Astrocyte (in vitro differentiated cells and primary cell): ENCODE data around the gene SELENOK. TPM values are rescaled to one million over a fixed set of nuclear protein-coding genes. Genes with fewer than 3 reads are reported as not detected.

Source experiments
- DNase-seq: peaks from one replicate; pipeline ENCODE4 v3.0.0-alpha.2; 2010; ENCODE audit warnings: low read depth
- FAIRE-seq: peaks from 2 replicates; lab custom pipeline; 2011; peaks lifted over from hg19 to GRCh38; lab: Jason Lieb, UNC
- H2AFZ ChIP-seq: 2 replicates; pipeline ENCODE4 v1.6.0; 2012; ENCODE audit warnings: low read depth, low read length, inconsistent platforms
- H3K27ac ChIP-seq: 2 replicates; pipeline ENCODE4 v1.5.1; 2011; ENCODE audit warnings: low read depth, low read length, inconsistent platforms
- H3K27me3 ChIP-seq: 2 replicates; pipeline ENCODE4 v1.6.0; 2011; ENCODE audit warnings: low read length, inconsistent platforms; ENCODE audit not compliant: insufficient read depth
- H3K36me3 ChIP-seq: 2 replicates; pipeline ENCODE4 v1.5.1; 2011; ENCODE audit warnings: low read length, inconsistent platforms; ENCODE audit not compliant: insufficient read depth
- H3K4me1 ChIP-seq: 2 replicates; pipeline ENCODE4 v1.5.1; 2011; ENCODE audit warnings: low read length, inconsistent platforms; ENCODE audit not compliant: insufficient read depth
- H3K4me2 ChIP-seq: 2 replicates; pipeline ENCODE4 v1.6.0; 2012; ENCODE audit warnings: low read length, inconsistent platforms
- H3K4me3 ChIP-seq: 2 replicates; pipeline ENCODE4 v1.5.1; 2011; ENCODE audit warnings: low read depth, mild to moderate bottlenecking, low read length, inconsistent platforms; ENCODE audit not compliant: insufficient read depth
- H3K79me2 ChIP-seq: 2 replicates; pipeline ENCODE4 v1.6.0; 2012; ENCODE audit warnings: mild to moderate bottlenecking, low read length, inconsistent platforms; ENCODE audit not compliant: insufficient read depth
- H3K9ac ChIP-seq: 2 replicates; pipeline ENCODE4 v1.6.0; 2012; ENCODE audit warnings: mild to moderate bottlenecking, low read length, inconsistent platforms
- H3K9me3 ChIP-seq: 2 replicates; pipeline ENCODE4 v1.5.1; 2012; ENCODE audit warnings: low read depth, mild to moderate bottlenecking, low read length, inconsistent platforms; ENCODE audit not compliant: insufficient read depth
- H4K20me1 ChIP-seq: 2 replicates; pipeline ENCODE4 v1.6.0; 2012; ENCODE audit warnings: low read length, inconsistent platforms; ENCODE audit not compliant: insufficient read depth
- H3K27ac Mint-ChIP-seq: one replicate; pipeline ENCODE4 v1.8.0; 2021; ENCODE audit warnings: mild to moderate bottlenecking, mixed read lengths; ENCODE audit not compliant: unreplicated experiment
- H3K27me3 Mint-ChIP-seq: one replicate; pipeline ENCODE4 v1.8.0; 2021; ENCODE audit warnings: low read depth, mixed read lengths; ENCODE audit not compliant: unreplicated experiment
- H3K36me3 Mint-ChIP-seq: one replicate; pipeline ENCODE4 v1.8.0; 2021; ENCODE audit warnings: low read depth, mixed read lengths; ENCODE audit not compliant: unreplicated experiment
- H3K4me1 Mint-ChIP-seq: one replicate; pipeline ENCODE4 v1.8.0; 2021; ENCODE audit warnings: low read depth, mixed read lengths; ENCODE audit not compliant: unreplicated experiment
- H3K4me3 Mint-ChIP-seq: one replicate; pipeline ENCODE4 v1.8.0; 2021; ENCODE audit warnings: mild to moderate bottlenecking, moderate library complexity, mixed read lengths; ENCODE audit not compliant: unreplicated experiment
- H3K9me3 Mint-ChIP-seq: one replicate; pipeline ENCODE4 v1.8.0; 2021; ENCODE audit warnings: mild to moderate bottlenecking, mixed read lengths; ENCODE audit not compliant: unreplicated experiment
- CTCF ChIP-seq: IDR thresholded peaks from 2 replicates; pipeline ENCODE4 v1.5.1; 2011; ENCODE audit warnings: low read depth, mild to moderate bottlenecking, inconsistent platforms, low read length, moderate library complexity; ENCODE audit not compliant: insufficient read depth
- EZH2 ChIP-seq: IDR thresholded peaks from 2 replicates; pipeline ENCODE4 v1.6.1; 2012; ENCODE audit warnings: mild to moderate bottlenecking, low read length, inconsistent platforms; ENCODE audit not compliant: insufficient read depth
- total RNA-seq: library from RNA; stranded (reverse); gene quantifications from 2 replicates; pipeline ENCODE4 v1.2.1, GENCODE V29; 2021

The SELENOK gene
- total RNA-seq, 1 donor from 2014 or later = 43.7 TPM

DNA sequence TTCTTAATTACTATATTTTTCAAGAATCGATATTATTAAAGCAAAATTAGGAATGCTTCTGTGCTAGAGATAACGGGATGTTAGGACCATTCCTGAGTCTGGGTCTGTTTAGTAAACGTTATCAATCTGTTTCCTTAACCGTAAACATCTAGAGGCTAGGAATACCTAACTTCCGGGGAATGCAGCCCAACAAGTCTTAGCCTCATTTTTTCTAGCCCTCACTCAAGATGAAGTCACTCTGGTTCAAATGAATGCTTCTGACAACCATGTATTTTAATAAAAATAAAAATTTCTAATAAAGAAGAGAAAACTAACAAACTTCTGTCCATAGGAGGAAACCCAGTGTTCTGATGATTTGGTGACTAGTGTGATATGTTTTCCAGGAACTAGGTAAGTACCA is 11.1 kb upstream of the SELENOK start:
- DNase-seq (no peak), FAIRE-seq (no peak)
- no peaks in the 10 kb centered on the region for H4K20me1 ChIP-seq
- H2AFZ ChIP-seq = no peak overlapping the region
- no peaks in the 10 kb centered on the region for H3K4me1 ChIP-seq
- no peak overlapping the region for H3K4me2 ChIP-seq
- H3K79me2 ChIP-seq = no peaks in the 10 kb centered on the region
- Mint-ChIP-seq H3K27ac (no peak overlapping the region), H3K9me3 (peaks cover 4% of the 10 kb centered on the region), H3K4me3 (no peak overlapping the region), H3K36me3 (no peaks in the 10 kb centered on the region), H3K4me1 (no peaks in the 10 kb centered on the region), H3K27me3 (no peaks in the 10 kb centered on the region)
- TF ChIP-seq CTCF (no peak), EZH2 (no peak)
- peaks cover 1% of the 10 kb centered on the region for H3K27me3 ChIP-seq
- H3K9ac ChIP-seq = no peak overlapping the region
- H3K9me3 ChIP-seq = no peaks in the 10 kb centered on the region
- H3K4me3 ChIP-seq = no peak overlapping the region
- no peak overlapping the region for H3K27ac ChIP-seq
- no peaks in the 10 kb centered on the region for H3K36me3 ChIP-seq

DNA sequence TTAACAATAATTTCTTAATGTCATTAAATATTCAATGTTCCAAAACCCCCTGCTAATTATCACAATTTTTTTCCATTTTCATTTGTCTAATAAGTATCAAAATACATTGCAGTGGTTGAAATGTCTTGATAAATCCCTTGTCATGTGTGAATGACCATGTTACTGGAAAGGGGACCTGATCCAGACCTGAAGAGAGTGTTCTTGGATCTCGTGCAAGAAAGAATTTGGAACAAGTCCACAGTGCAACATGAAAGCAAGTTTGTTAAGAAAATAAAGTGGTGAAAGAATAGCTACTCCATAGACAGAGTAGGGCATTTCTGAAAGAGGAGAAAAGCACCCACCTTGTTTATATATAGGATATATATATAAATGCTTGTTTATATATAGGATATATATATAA is 10.4 kb upstream of the SELENOK start:
- FAIRE-seq (no peak), DNase-seq (no peak)
- Histone ChIP-seq H3K4me1 (no peaks in the 10 kb centered on the region), H3K79me2 (no peaks in the 10 kb centered on the region), H3K9ac (no peak overlapping the region), H3K27me3 (peaks cover 6% of the 10 kb centered on the region), H3K36me3 (no peaks in the 10 kb centered on the region), H3K27ac (no peak overlapping the region), H3K4me2 (no peak overlapping the region), H4K20me1 (no peaks in the 10 kb centered on the region), H3K4me3 (no peak overlapping the region), H2AFZ (no peak overlapping the region), H3K9me3 (no peaks in the 10 kb centered on the region)
- H3K36me3 Mint-ChIP-seq = no peaks in the 10 kb centered on the region
- peaks cover 4% of the 10 kb centered on the region for H3K9me3 Mint-ChIP-seq
- H3K27me3 Mint-ChIP-seq = no peaks in the 10 kb centered on the region
- no peak overlapping the region for H3K4me3 Mint-ChIP-seq
- H3K27ac Mint-ChIP-seq = no peak overlapping the region
- TF ChIP-seq EZH2 (no peak), CTCF (no peak)
- no peaks in the 10 kb centered on the region for H3K4me1 Mint-ChIP-seq

- no peaks in the 10 kb centered on the region for H3K4me1 Mint-ChIP-seq
- no peaks in the 10 kb centered on the region for H3K36me3 ChIP-seq
Measured at GRCh38 chr3:53900666-53901331, 9.1 kb upstream of the SELENOK start.

More at GRCh38 chr3:53900666-53901331, 9.1 kb upstream of the SELENOK start:
- Mint-ChIP-seq H3K36me3 (no peaks in the 10 kb centered on the region), H3K27ac (no peak overlapping the region), H3K9me3 (no peaks in the 10 kb centered on the region), H3K27me3 (no peaks in the 10 kb centered on the region), H3K4me3 (no peak overlapping the region)
- FAIRE-seq (no peak), DNase-seq (no peak)
- Histone ChIP-seq H2AFZ (no peak overlapping the region), H3K9ac (no peak overlapping the region), H3K9me3 (no peaks in the 10 kb centered on the region), H3K4me2 (no peak overlapping the region), H3K27ac (no peak overlapping the region), H4K20me1 (no peaks in the 10 kb centered on the region), H3K79me2 (no peaks in the 10 kb centered on the region), H3K4me1 (no peaks in the 10 kb centered on the region), H3K4me3 (no peak overlapping the region), H3K27me3 (peaks cover 9% of the 10 kb centered on the region)
- TF ChIP-seq EZH2 = no peak
- no peak for TF ChIP-seq CTCF
